DND-41 (cell line): ENCODE data around the gene KRTAP5-9.

Source experiments
- CTCF ChIP-seq: IDR thresholded peaks from 2 replicates; pipeline ENCODE4 v1.5.1; 2012; ENCODE audit warnings: borderline replicate concordance, low read length, moderate library complexity, mild to moderate bottlenecking; ENCODE audit not compliant: poor library complexity, severe bottlenecking; ENCODE audit errors: extremely low read depth
- EZH2 ChIP-seq: IDR thresholded peaks from 3 replicates; pipeline ENCODE4 v1.6.1; 2012; ENCODE audit warnings: borderline replicate concordance, low read depth, mild to moderate bottlenecking, moderate library complexity, low read length, inconsistent platforms; ENCODE audit not compliant: severe bottlenecking

- TF ChIP-seq CTCF (no peak), EZH2 (no peak)
These were observed 16.1 kb upstream of the KRTAP5-9 start for GRCh38 chr11:71532036-71532610.
